K562 (cell line): ENCODE results near the gene OSM.

Experiments used
- CHD7 ChIP-seq: fragments of 200-600 bp; sonication (generic); IDR thresholded peaks from one replicate; pipeline ENCODE4 v1.6.1; 2012; ENCODE audit warnings: mild to moderate bottlenecking, low read depth, low read length, inconsistent platforms
- CTCF ChIP-seq, 3 experiments: IDR thresholded peaks in 2 of 3; conservative IDR thresholded peaks in 1 of 3; 2 replicates each; pipeline ENCODE4 v1.5.1; 2011 to 2012; ENCODE audit warnings: low read length in 3 of 3, mild to moderate bottlenecking in 3 of 3, control low read depth in 2 of 3, improper control_type of control experiment in 1 of 3, inconsistent platforms in 1 of 3, low read depth in 1 of 3, mixed read lengths in 1 of 3, moderate library complexity in 1 of 3; ENCODE audit not compliant: insufficient read depth in 2 of 3
- ETS2 ChIP-seq: IDR thresholded peaks from 2 replicates; pipeline ENCODE4 v1.6.1; 2016; ENCODE audit warnings: borderline replicate concordance, missing genetic modification characterization, mild to moderate bottlenecking, moderate library complexity, missing compliant biosample characterization; ENCODE audit not compliant: poor library complexity, severe bottlenecking
- FOSL1 ChIP-seq: fragments of 200-800 bp; sonication (Bioruptor generic); conservative IDR thresholded peaks from 2 replicates; pipeline ENCODE4 v1.6.1; 2016; ENCODE audit warnings: missing genetic modification characterization, missing compliant biosample characterization
- HDAC6 ChIP-seq: IDR thresholded peaks from 2 replicates; pipeline ENCODE4 v1.6.1; 2012; ENCODE audit warnings: low read depth, mild to moderate bottlenecking, control low read depth, inconsistent platforms, low read length, moderate library complexity
- MAFF ChIP-seq: IDR thresholded peaks from 2 replicates; pipeline ENCODE4 v1.6.1; 2012; ENCODE audit warnings: low read length, improper control_type of control experiment
- PHF21A ChIP-seq: fragments of 450-650 bp; IDR thresholded peaks from 2 replicates; pipeline ENCODE4 v1.6.1; 2017; ENCODE audit warnings: low read depth, borderline replicate concordance
- RBBP5 ChIP-seq: fragments of 200-600 bp; sonication (generic); IDR thresholded peaks from 2 replicates; pipeline ENCODE4 v1.6.1; 2012; ENCODE audit warnings: borderline replicate concordance, mild to moderate bottlenecking, low read length, control low read depth, inconsistent platforms; ENCODE audit not compliant: insufficient read depth, poor library complexity, severe bottlenecking
- SIRT6 ChIP-seq: IDR thresholded peaks from one replicate; pipeline ENCODE4 v1.6.1; 2012; ENCODE audit warnings: low read depth, mild to moderate bottlenecking, control low read depth, inconsistent platforms, low read length, moderate library complexity
- TAF1 ChIP-seq: IDR thresholded peaks from 2 replicates; pipeline ENCODE4 v1.6.1; 2011; ENCODE audit warnings: mild to moderate bottlenecking, low read length, moderate library complexity; ENCODE audit not compliant: insufficient read depth, control insufficient read depth, severe bottlenecking; ENCODE audit errors: extremely low read depth
- USF1 ChIP-seq: sonication (generic); formaldehyde crosslinking; IDR thresholded peaks from 2 replicates; pipeline ENCODE4 v1.9.0; 2022; ENCODE audit warnings: mild to moderate bottlenecking, missing genetic modification reagents
- ZNF133 ChIP-seq: fragments of 250-450 bp; sonication (Bioruptor Pico); IDR thresholded peaks from 2 replicates; pipeline ENCODE4 v1.4.0; 2020; ENCODE audit warnings: mild to moderate bottlenecking
- ZNF695 ChIP-seq: fragments of 450-650 bp; formaldehyde crosslinking; IDR thresholded peaks from 2 replicates; pipeline ENCODE4 v1.4.0; 2020; ENCODE audit warnings: mild to moderate bottlenecking, moderate library complexity

GRCh38 chr22:30217698-30218560 lies 48.7 kb downstream of the OSM start:
- TF ChIP-seq ETS2 (no peak), TAF1 (no peak), SIRT6 (no peak), CTCF (IDR thresholded peaks at IDR 0.05 in 2 of 3, conservative IDR thresholded peaks at IDR 0.05 in 1 of 3; ENCODE audit: insufficient read depth in 2 of 3, low read depth in 1 of 3, low read length in 3 of 3) (no peak), ZNF695 (CRISPR knock-in tag) (no peak), PHF21A (no peak), USF1 (no peak), HDAC6 (no peak), ZNF133 (CRISPR knock-in tag) (no peak), MAFF (no peak), RBBP5 (no peak), FOSL1 (tag) (no peak), CHD7 (no peak)
